ENCODE data around the gene HIC1. TPM values are rescaled to one million over a fixed set of nuclear protein-coding genes. Genes with fewer than 3 reads are reported as not detected.

Gene HIC1
- total RNA-seq, 1 donor from 2014 or later, result 15.0 TPM

GRCh38 chr17:2085648-2085949, 30.7 kb downstream of the HIC1 start:
- intact Hi-C loops (cut with DNase I), result no loop called here

GRCh38 chr17:2086306-2086705, 31.4 kb downstream of the HIC1 start:
- intact Hi-C loops (cut with DNase I), result no loop called here
- DNase-seq (ENCODE audit: low spot score), result no peak

More at GRCh38 chr17:2085648-2085949, 30.7 kb downstream of the HIC1 start:
- no peak for DNase-seq (ENCODE audit: low spot score)

GRCh38 chr17:2087597-2088211, 32.8 kb downstream of the HIC1 start:
- intact Hi-C loops (cut with DNase I), result loop anchor here (2.0 kb wide), 1 partner anchor 13 kb away; no protein-coding TSS in a partner anchor
- DNase-seq (ENCODE audit: low spot score), result no peak

- intact Hi-C loops (cut with DNase I), result loop anchor here (2.0 kb wide), 1 partner anchor 14 kb away; no protein-coding TSS in a partner anchor
- no peak for DNase-seq (ENCODE audit: low spot score)
These were observed 34.1 kb downstream of the HIC1 start for GRCh38 chr17:2089021-2089422.

- intact Hi-C loops (cut with DNase I), result loop anchor here (5.0 kb wide), 2 partner anchors 33 to 82 kb away; partner anchors contain the start of gene HIC1
- no peak for DNase-seq (ENCODE audit: low spot score)
These were observed 35.3 kb downstream of the HIC1 start for GRCh38 chr17:2090210-2090641.

- intact Hi-C loops (cut with DNase I), result loop anchor here (5.0 kb wide), 2 partner anchors 34 to 81 kb away; partner anchors contain the start of gene HIC1
- DNase-seq (ENCODE audit: low spot score), result no peak
These were observed 36.1 kb downstream of the HIC1 start for GRCh38 chr17:2090804-2091534.

- DNase-seq (ENCODE audit: low spot score), result no peak
- intact Hi-C loops (cut with DNase I), result loop anchor here (5.0 kb wide), 2 partner anchors 35 to 80 kb away; partner anchors contain the start of gene HIC1
These were observed 37.4 kb downstream of the HIC1 start for GRCh38 chr17:2092253-2092652.

GRCh38 chr17:2093349-2093748, 38.4 kb downstream of the HIC1 start:
- intact Hi-C loops (cut with DNase I), result loop anchor here (5.0 kb wide), 2 partner anchors 36 to 79 kb away; partner anchors contain the start of gene HIC1

GRCh38 chr17:2094891-2095535, 40.1 kb downstream of the HIC1 start:
- peak; percentile 82 for DNase-seq (ENCODE audit: low spot score)
- intact Hi-C loops (cut with DNase I), result loop anchor here (2.0 to 5.0 kb wide), 3 partner anchors 38 to 150 kb away; partner anchors contain the start of gene HIC1

More at GRCh38 chr17:2093349-2093748, 38.4 kb downstream of the HIC1 start:
- DNase-seq (ENCODE audit: low spot score), result no peak

GRCh38 chr17:2095536-2095910, 40.6 kb downstream of the HIC1 start:
- intact Hi-C loops (cut with DNase I), result loop anchor here (2.0 kb wide), 1 partner anchor 149 kb away; no protein-coding TSS in a partner anchor

GRCh38 chr17:2101448-2102257, 46.8 kb downstream of the HIC1 start:
- intact Hi-C loops (cut with DNase I), result no loop called here
- peak; percentile 82 for DNase-seq (ENCODE audit: low spot score)

More at GRCh38 chr17:2095536-2095910, 40.6 kb downstream of the HIC1 start:
- DNase-seq (ENCODE audit: low spot score), result no peak

GRCh38 chr17:2102931-2103809, 48.3 kb downstream of the HIC1 start:
- DNase-seq (ENCODE audit: low spot score), result no peak
- intact Hi-C loops (cut with DNase I), result no loop called here

GRCh38 chr17:2105663-2106062, 50.8 kb downstream of the HIC1 start:
- intact Hi-C loops (cut with DNase I), result no loop called here

GRCh38 chr17:2106308-2106955, 51.5 kb downstream of the HIC1 start:
- intact Hi-C loops (cut with DNase I), result no loop called here
- DNase-seq (ENCODE audit: low spot score), result no peak

More at GRCh38 chr17:2105663-2106062, 50.8 kb downstream of the HIC1 start:
- DNase-seq (ENCODE audit: low spot score), result no peak

GRCh38 chr17:2107050-2107449, 52.1 kb downstream of the HIC1 start:
- DNase-seq (ENCODE audit: low spot score), result no peak
- intact Hi-C loops (cut with DNase I), result no loop called here

GRCh38 chr17:2107506-2107905, 52.6 kb downstream of the HIC1 start:
- intact Hi-C loops (cut with DNase I), result no loop called here
- DNase-seq (ENCODE audit: low spot score), result no peak

GRCh38 chr17:2108170-2108569, 53.3 kb downstream of the HIC1 start:
- intact Hi-C loops (cut with DNase I), result no loop called here
- DNase-seq (ENCODE audit: low spot score), result no peak

- no peak for DNase-seq (ENCODE audit: low spot score)
- intact Hi-C loops (cut with DNase I), result no loop called here
These were observed 55.5 kb downstream of the HIC1 start for GRCh38 chr17:2110436-2110835.
